H9 (cell line): ENCODE measurements around the gene RBM23. TPM values are rescaled to one million over a fixed set of nuclear protein-coding genes. Genes with fewer than 3 reads are reported as not detected.

Source experiments
- DNase-seq: peaks from one replicate; pipeline ENCODE4 v3.0.0-alpha.2; 2017
- H2AFZ ChIP-seq: one replicate; pipeline ENCODE4 v1.6.1; 2013; ENCODE audit warnings: mild to moderate bottlenecking, low read length, control low read depth, moderate library complexity
- H2AK5ac ChIP-seq: 2 replicates; pipeline ENCODE4 v1.6.1; 2013; ENCODE audit warnings: low read length, control low read depth, mixed read lengths; ENCODE audit not compliant: insufficient read length
- H2BK120ac ChIP-seq: one replicate; pipeline ENCODE4 v1.6.1; 2013; ENCODE audit warnings: low read depth, mild to moderate bottlenecking, low read length, control low read depth, inconsistent platforms; ENCODE audit not compliant: poor library complexity, severe bottlenecking
- H2BK12ac ChIP-seq: 2 replicates; pipeline ENCODE4 v1.6.1; 2013; ENCODE audit warnings: low read length, control low read depth, mixed read lengths, low read depth; ENCODE audit not compliant: insufficient read length
- H2BK15ac ChIP-seq: 2 replicates; pipeline ENCODE4 v1.6.1; 2013; ENCODE audit warnings: low read depth, low read length, control low read depth
- H2BK20ac ChIP-seq: one replicate; pipeline ENCODE4 v1.6.1; 2013; ENCODE audit warnings: low read depth, mild to moderate bottlenecking, low read length, control low read depth, inconsistent platforms; ENCODE audit not compliant: poor library complexity, severe bottlenecking
- H2BK5ac ChIP-seq: 2 replicates; pipeline ENCODE4 v1.6.1; 2013; ENCODE audit warnings: low read length, control low read depth, mixed read lengths; ENCODE audit not compliant: insufficient read length
- H3K14ac ChIP-seq: 2 replicates; pipeline ENCODE4 v1.6.1; 2013; ENCODE audit warnings: low read length, control low read depth; ENCODE audit not compliant: insufficient read depth
- H3K18ac ChIP-seq: 2 replicates; pipeline ENCODE4 v1.6.1; 2013; ENCODE audit warnings: low read depth, mild to moderate bottlenecking, mixed read lengths, low read length, control low read depth; ENCODE audit not compliant: insufficient read length
- H3K23ac ChIP-seq: 2 replicates; pipeline ENCODE4 v1.6.1; 2013; ENCODE audit warnings: low read length, control low read depth, mixed read lengths, low read depth; ENCODE audit not compliant: insufficient read length
- H3K23me2 ChIP-seq: 2 replicates; pipeline ENCODE4 v1.6.1; 2013; ENCODE audit warnings: low read depth, mild to moderate bottlenecking, mixed read lengths, low read length, control low read depth; ENCODE audit not compliant: insufficient read length, poor library complexity, severe bottlenecking
- H3K27ac ChIP-seq: 2 replicates; pipeline ENCODE4 v1.5.1; 2013; ENCODE audit warnings: low read length, control low read depth, mixed read lengths, low read depth; ENCODE audit not compliant: insufficient read length
- H3K27me3 ChIP-seq: 2 replicates; pipeline ENCODE4 v1.6.1; 2013; ENCODE audit warnings: low read length, control low read depth, inconsistent platforms; ENCODE audit not compliant: insufficient read depth
- H3K4ac ChIP-seq: 2 replicates; pipeline ENCODE4 v1.6.1; 2013; ENCODE audit warnings: low read depth, mild to moderate bottlenecking, control low read depth, inconsistent platforms, low read length, moderate library complexity
- H3K4me1 ChIP-seq: 2 replicates; pipeline ENCODE4 v1.6.1; 2013; ENCODE audit warnings: low read length, control low read depth, inconsistent platforms; ENCODE audit not compliant: insufficient read depth
- H3K4me2 ChIP-seq: 2 replicates; pipeline ENCODE4 v1.6.1; 2013; ENCODE audit warnings: low read length, control low read depth, mixed read lengths; ENCODE audit not compliant: insufficient read length, insufficient read depth
- H3K56ac ChIP-seq: 2 replicates; pipeline ENCODE4 v1.6.1; 2013; ENCODE audit warnings: low read depth, mild to moderate bottlenecking, mixed read lengths, low read length, control low read depth; ENCODE audit not compliant: insufficient read length
- H3K79me1 ChIP-seq: 2 replicates; pipeline ENCODE4 v1.6.1; 2013; ENCODE audit warnings: low read depth, mild to moderate bottlenecking, moderate library complexity, low read length, control low read depth, inconsistent platforms; ENCODE audit not compliant: insufficient read depth, poor library complexity, severe bottlenecking
- H3K79me2 ChIP-seq: 2 replicates; pipeline ENCODE4 v1.6.1; 2013; ENCODE audit warnings: low read length, control low read depth, inconsistent platforms; ENCODE audit not compliant: insufficient read depth
- H3K9ac ChIP-seq: 2 replicates; pipeline ENCODE4 v1.6.1; 2013; ENCODE audit warnings: low read length, control low read depth, mixed read lengths; ENCODE audit not compliant: insufficient read length; ENCODE audit errors: extremely low read depth
- H3K9me3 ChIP-seq: one replicate; pipeline ENCODE4 v1.6.1; 2013; ENCODE audit warnings: low read depth, low read length, inconsistent platforms; ENCODE audit not compliant: control insufficient read depth
- H3T11ph ChIP-seq: one replicate; pipeline ENCODE4 v1.6.1; 2013; ENCODE audit warnings: mild to moderate bottlenecking, low read length, control low read depth, inconsistent platforms
- H4K20me1 ChIP-seq: one replicate; pipeline ENCODE4 v1.6.1; 2013; ENCODE audit not compliant: control insufficient read depth, insufficient read length, insufficient read depth
- H4K5ac ChIP-seq: 2 replicates; pipeline ENCODE4 v1.6.1; 2013; ENCODE audit warnings: low read depth, mild to moderate bottlenecking, mixed read lengths, low read length, control low read depth; ENCODE audit not compliant: insufficient read length
- H4K8ac ChIP-seq: replicated peaks from 2 replicates; pipeline ENCODE4 v1.6.1; 2013; ENCODE audit warnings: low read length, control low read depth, mixed read lengths, low read depth; ENCODE audit not compliant: insufficient read length
- H4K91ac ChIP-seq: 2 replicates; pipeline ENCODE4 v1.6.1; 2013; ENCODE audit warnings: low read depth, mild to moderate bottlenecking, moderate library complexity, mixed read lengths, low read length, control low read depth; ENCODE audit not compliant: insufficient read length
- H3K27ac Mint-ChIP-seq, 3 experiments: 2 replicates in 2 of 3; 3 replicates in 1 of 3; pipeline ENCODE4 v1.8.0; 2020 to 2021; ENCODE audit warnings: mixed read lengths in 3 of 3, mild to moderate bottlenecking in 1 of 3, moderate library complexity in 1 of 3
- H3K27me3 Mint-ChIP-seq: 2 replicates; pipeline ENCODE4 v1.8.0; 2021; ENCODE audit warnings: low read depth, mild to moderate bottlenecking, moderate library complexity, mixed read lengths
- H3K36me3 Mint-ChIP-seq, 3 experiments: 2 replicates in 2 of 3; 3 replicates in 1 of 3; pipeline ENCODE4 v1.8.0; 2020 to 2021; ENCODE audit warnings: low read depth in 3 of 3, mixed read lengths in 3 of 3; ENCODE audit not compliant: insufficient read depth in 1 of 3
- H3K4me1 Mint-ChIP-seq, 2 experiments: 2 replicates each; pipeline ENCODE4 v1.8.0; 2020; ENCODE audit warnings: mixed read lengths in 2 of 2
- H3K4me3 Mint-ChIP-seq, 2 experiments: 2 replicates in 1 of 2; 3 replicates in 1 of 2; pipeline ENCODE4 v1.8.0; 2020 to 2021; ENCODE audit warnings: mild to moderate bottlenecking in 2 of 2, mixed read lengths in 2 of 2, moderate library complexity in 1 of 2
- H3K9me3 Mint-ChIP-seq, 2 experiments: 2 replicates in 1 of 2; 3 replicates in 1 of 2; pipeline ENCODE4 v1.8.0; 2020; ENCODE audit warnings: mild to moderate bottlenecking in 2 of 2, mixed read lengths in 2 of 2, moderate library complexity in 1 of 2
- CTCF ChIP-seq: fragments of 200-600 bp; sonication (generic); conservative IDR thresholded peaks from 3 replicates; pipeline ENCODE4 v1.8.0; 2021; ENCODE audit warnings: antibody characterized with exemption, mild to moderate bottlenecking
- WGBS: extraction: QIAGEN DNeasy Blood & Tissue Kit; methylation state at CpG from one replicate; pipeline ENCODE4 v1.1.7; 2013; ENCODE audit warnings: missing lambda C conversion rate, low lambda C conversion rate, mixed read lengths; ENCODE audit not compliant: insufficient read length; ENCODE audit errors: extremely low coverage; 5-methylcytosine and 5-hydroxymethylcytosine counted together
- total RNA-seq: library from RNA; stranded (reverse); gene quantifications from 2 replicates; pipeline ENCODE4 v1.2.1, GENCODE V29; 2021

Gene RBM23
- total RNA-seq, 1 experiment from 2014 or later, result 79.0 TPM

GRCh38 chr14:22962061-22962676 lies 43.2 kb upstream of the RBM23 start:
- no peak overlapping the region for H3K4me3 Mint-ChIP-seq
- Histone ChIP-seq H4K8ac (no peak overlapping the region), H3K9ac (no peak overlapping the region), H4K5ac (no peak overlapping the region), H3K18ac (no peak overlapping the region), H2AFZ (no peak overlapping the region), H2BK15ac (no peak overlapping the region), H3K27ac (no peak overlapping the region), H2BK120ac (no peak overlapping the region), H2AK5ac (no peak overlapping the region), H3K79me1 (no peaks in the 10 kb centered on the region), H3K79me2 (no peaks in the 10 kb centered on the region), H3K9me3 (no peaks in the 10 kb centered on the region), H2BK20ac (no peak overlapping the region), H2BK5ac (no peak overlapping the region), H4K20me1 (no peaks in the 10 kb centered on the region), H3K4me1 (no peaks in the 10 kb centered on the region), H3K4ac (no peak overlapping the region), H3K56ac (no peak overlapping the region), H3K23me2 (no peaks in the 10 kb centered on the region), H3T11ph (no peak overlapping the region), H2BK12ac (no peak overlapping the region), H3K23ac (no peak overlapping the region), H3K4me2 (no peak overlapping the region), H3K27me3 (no peaks in the 10 kb centered on the region), H4K91ac (no peak overlapping the region), H3K14ac (no peak overlapping the region)
- H3K4me1 Mint-ChIP-seq, result peaks cover 0 to 2% of the 10 kb centered on the region in 2 experiments; a peak in 1 of 4 replicates
- H3K9me3 Mint-ChIP-seq, result 0 out of 5 replicates have a peak, but pooled peaks cover 0 to 2% of the 10 kb centered on the region in 2 experiments
- H3K27me3 Mint-ChIP-seq, result peaks cover 3% of the 10 kb centered on the region; the same call in 1 of the 2 replicates
- no peak for DNase-seq
- WGBS, result no CpG with 5 or more reads among the region's 6 CpGs
- TF ChIP-seq CTCF, result no peak
- H3K27ac Mint-ChIP-seq, result no peak overlapping the region
- H3K36me3 Mint-ChIP-seq, result 0 out of 7 replicates have a peak, but pooled peaks cover 0 to 2% (median 0%) of the 10 kb centered on the region in 3 experiments
